Transverse colon (tissue), 4 donors: ENCODE measurements around the gene CENPI.

ENCODE experiments used
- CTCF ChIP-seq, 5 experiments: fragments of 200-600 bp in 3 of 5; fragments of 450-650 bp in 2 of 5; sonication (generic) in 3 of 5; IDR thresholded peaks; 1 replicate in 2 of 5; 2 replicates in 3 of 5; pipeline ENCODE4 v1.5.1; 2016 to 2017; ENCODE audit warnings: antibody characterized with exemption in 5 of 5, inconsistent platforms in 3 of 5, mild to moderate bottlenecking in 2 of 5, moderate library complexity in 1 of 5
- POLR2AphosphoS5 ChIP-seq, 3 donors: sonication (generic); formaldehyde crosslinking; IDR thresholded peaks; one replicate each; pipeline ENCODE4 v1.6.1; 2016; ENCODE audit warnings: antibody characterized with exemption in 3 of 3

- TF ChIP-seq CTCF (IDR thresholded peaks at IDR 0.05): no peak
- no peak for TF ChIP-seq POLR2AphosphoS5 (IDR thresholded peaks at IDR 0.05)
Observed at GRCh38 chrX:101079736-101080270, 18.2 kb upstream of the CENPI start.
